ENCODE results near the gene SERINC1. TPM values are rescaled to one million over a fixed set of nuclear protein-coding genes. Genes with fewer than 3 reads are reported as not detected.

Gene SERINC1
- total RNA-seq, 1 experiment from 2014 or later: 82.9 TPM

- intact Hi-C loops (cut with micrococcal nuclease; ENCODE audit: unreplicated experiment): no loop called here
- ChIA-PET POLR2A (ENCODE audit: low non-redundant PET) (no interaction called here), CTCF (no interaction called here)
- H3K36me3 ChIP-seq (ENCODE audit: insufficient read depth, low read length, poor library complexity, severe bottlenecking): peaks cover 61% of the 10 kb centered on the region
- BruUV-seq (replicated peaks): no TSS peak
- no peaks in the 10 kb centered on the region for H3K27me3 ChIP-seq (replicated peaks; ENCODE audit: insufficient read depth, low read depth, low read length, poor library complexity)
- no peaks in the 10 kb centered on the region for H3K9me3 ChIP-seq (ENCODE audit: low read depth, low read length, poor library complexity, severe bottlenecking)
- no peak overlapping the region for H3K4me3 ChIP-seq (ENCODE audit: low read depth, low read length, poor library complexity, severe bottlenecking)
- DNase-seq (ENCODE audit: low spot score): no peak
- TF ChIP-seq EZH2 (IDR thresholded peaks at IDR 0.05; ENCODE audit: borderline replicate concordance, low read depth, low read length, poor library complexity, severe bottlenecking) (no peak), CTCF (conservative IDR thresholded peaks at IDR 0.05; ENCODE audit: low read depth, low read length) (no peak)
- H3K4me1 ChIP-seq (ENCODE audit: insufficient read depth, low read length, poor library complexity, severe bottlenecking): no peaks in the 10 kb centered on the region
- H3K27ac ChIP-seq (ENCODE audit: low read depth, low read length, poor library complexity, severe bottlenecking): no peak overlapping the region
Measured at GRCh38 chr6:122445274-122445673, 26.3 kb downstream of the SERINC1 start.

DNA sequence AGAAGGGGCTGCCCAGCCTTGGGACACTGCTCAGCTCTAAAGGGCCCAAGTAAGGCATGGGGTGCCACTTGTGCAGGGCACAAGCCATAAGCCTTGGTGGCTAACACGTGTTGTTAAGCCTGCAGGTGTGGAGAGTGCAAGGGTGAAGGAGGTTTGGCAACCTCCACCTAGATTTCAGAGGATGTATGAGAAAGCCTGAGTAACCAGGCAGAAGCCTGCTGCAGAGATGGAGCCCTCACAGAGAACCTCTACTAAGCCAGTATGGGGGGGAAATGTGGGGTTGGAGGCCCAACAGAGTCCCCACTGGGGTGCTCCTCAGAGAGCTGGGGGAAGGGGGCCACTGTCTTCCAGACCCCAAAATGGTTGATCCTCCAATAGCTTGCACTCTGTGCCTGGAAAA is 32.6 kb downstream of the SERINC1 start:
- no TSS peak for BruUV-seq (replicated peaks)
- no peaks in the 10 kb centered on the region for H3K4me1 ChIP-seq (ENCODE audit: insufficient read depth, low read length, poor library complexity, severe bottlenecking)
- H3K4me3 ChIP-seq (ENCODE audit: low read depth, low read length, poor library complexity, severe bottlenecking): no peak overlapping the region
- H3K27me3 ChIP-seq (replicated peaks; ENCODE audit: insufficient read depth, low read depth, low read length, poor library complexity): no peaks in the 10 kb centered on the region
- intact Hi-C loops (cut with micrococcal nuclease; ENCODE audit: unreplicated experiment): no loop called here
- no peak for TF ChIP-seq CTCF (conservative IDR thresholded peaks at IDR 0.05; ENCODE audit: low read depth, low read length)
- no peak for TF ChIP-seq EZH2 (IDR thresholded peaks at IDR 0.05; ENCODE audit: borderline replicate concordance, low read depth, low read length, poor library complexity, severe bottlenecking)
- H3K9me3 ChIP-seq (ENCODE audit: low read depth, low read length, poor library complexity, severe bottlenecking): peaks cover 20% of the 10 kb centered on the region
- peaks cover 65% of the 10 kb centered on the region for H3K36me3 ChIP-seq (ENCODE audit: insufficient read depth, low read length, poor library complexity, severe bottlenecking)
- CTCF ChIA-PET: no interaction called here
- no peak overlapping the region for H3K27ac ChIP-seq (ENCODE audit: low read depth, low read length, poor library complexity, severe bottlenecking)
- POLR2A ChIA-PET (ENCODE audit: low non-redundant PET): no interaction called here
- no peak for DNase-seq (ENCODE audit: low spot score)

GRCh38 chr6:122432816-122433215 is 38.8 kb downstream of the SERINC1 start:
- H3K27me3 ChIP-seq (replicated peaks; ENCODE audit: insufficient read depth, low read depth, low read length, poor library complexity): no peaks in the 10 kb centered on the region
- ChIA-PET POLR2A (ENCODE audit: low non-redundant PET) (interaction anchor here (0.6 kb wide), 1 partner anchor 997 kb away, joined by 3 read pairs; the partner anchor contains the start of gene GJA1), CTCF (no interaction called here)
- H3K9me3 ChIP-seq (ENCODE audit: low read depth, low read length, poor library complexity, severe bottlenecking): peaks cover 3% of the 10 kb centered on the region
- TF ChIP-seq EZH2 (IDR thresholded peaks at IDR 0.05; ENCODE audit: borderline replicate concordance, low read depth, low read length, poor library complexity, severe bottlenecking) (no peak), CTCF (conservative IDR thresholded peaks at IDR 0.05; ENCODE audit: low read depth, low read length) (no peak)
- DNase-seq (ENCODE audit: low spot score): no peak
- H3K4me3 ChIP-seq (ENCODE audit: low read depth, low read length, poor library complexity, severe bottlenecking): no peak overlapping the region
- peaks cover 78% of the 10 kb centered on the region for H3K36me3 ChIP-seq (ENCODE audit: insufficient read depth, low read length, poor library complexity, severe bottlenecking)
- intact Hi-C loops (cut with micrococcal nuclease; ENCODE audit: unreplicated experiment): no loop called here
- no peak overlapping the region for H3K27ac ChIP-seq (ENCODE audit: low read depth, low read length, poor library complexity, severe bottlenecking)
- BruUV-seq (replicated peaks): no TSS peak
- H3K4me1 ChIP-seq (ENCODE audit: insufficient read depth, low read length, poor library complexity, severe bottlenecking): no peaks in the 10 kb centered on the region
